C4-2B (cell line): Measurements from ENCODE around the gene LMOD1.

Source experiments
- H3K27ac ChIP-seq: fragments of 450-650 bp; 2 replicates; pipeline ENCODE4 v1.5.1; 2017
- ZFX ChIP-seq: fragments of 450-650 bp; IDR thresholded peaks from 2 replicates; pipeline ENCODE4 v1.6.1; 2017
- TF ChIP-seq, protein P1 (sequence below): fragments of 450-650 bp; conservative IDR thresholded peaks from 2 replicates; pipeline ENCODE4 v1.5.1; 2017; ENCODE audit warnings: mild to moderate bottlenecking

The LMOD1 gene

DNA sequence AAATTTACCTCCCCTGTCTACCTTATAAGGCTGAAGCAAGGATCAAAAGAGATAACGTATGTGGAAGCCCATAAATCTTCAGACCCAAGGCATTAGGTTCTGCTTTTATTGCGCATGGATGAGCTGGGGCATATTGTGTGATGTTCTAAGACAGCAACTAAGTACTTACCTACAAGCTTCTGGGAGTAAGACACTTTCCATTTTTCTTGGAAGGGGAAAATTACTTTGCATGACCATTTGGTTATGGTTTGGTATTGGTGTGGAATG lies 21.1 kb downstream of the LMOD1 start:
- no peak overlapping the region for H3K27ac ChIP-seq
- TF ChIP-seq, protein P1, sequence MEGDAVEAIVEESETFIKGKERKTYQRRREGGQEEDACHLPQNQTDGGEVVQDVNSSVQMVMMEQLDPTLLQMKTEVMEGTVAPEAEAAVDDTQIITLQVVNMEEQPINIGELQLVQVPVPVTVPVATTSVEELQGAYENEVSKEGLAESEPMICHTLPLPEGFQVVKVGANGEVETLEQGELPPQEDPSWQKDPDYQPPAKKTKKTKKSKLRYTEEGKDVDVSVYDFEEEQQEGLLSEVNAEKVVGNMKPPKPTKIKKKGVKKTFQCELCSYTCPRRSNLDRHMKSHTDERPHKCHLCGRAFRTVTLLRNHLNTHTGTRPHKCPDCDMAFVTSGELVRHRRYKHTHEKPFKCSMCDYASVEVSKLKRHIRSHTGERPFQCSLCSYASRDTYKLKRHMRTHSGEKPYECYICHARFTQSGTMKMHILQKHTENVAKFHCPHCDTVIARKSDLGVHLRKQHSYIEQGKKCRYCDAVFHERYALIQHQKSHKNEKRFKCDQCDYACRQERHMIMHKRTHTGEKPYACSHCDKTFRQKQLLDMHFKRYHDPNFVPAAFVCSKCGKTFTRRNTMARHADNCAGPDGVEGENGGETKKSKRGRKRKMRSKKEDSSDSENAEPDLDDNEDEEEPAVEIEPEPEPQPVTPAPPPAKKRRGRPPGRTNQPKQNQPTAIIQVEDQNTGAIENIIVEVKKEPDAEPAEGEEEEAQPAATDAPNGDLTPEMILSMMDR: no peak

DNA sequence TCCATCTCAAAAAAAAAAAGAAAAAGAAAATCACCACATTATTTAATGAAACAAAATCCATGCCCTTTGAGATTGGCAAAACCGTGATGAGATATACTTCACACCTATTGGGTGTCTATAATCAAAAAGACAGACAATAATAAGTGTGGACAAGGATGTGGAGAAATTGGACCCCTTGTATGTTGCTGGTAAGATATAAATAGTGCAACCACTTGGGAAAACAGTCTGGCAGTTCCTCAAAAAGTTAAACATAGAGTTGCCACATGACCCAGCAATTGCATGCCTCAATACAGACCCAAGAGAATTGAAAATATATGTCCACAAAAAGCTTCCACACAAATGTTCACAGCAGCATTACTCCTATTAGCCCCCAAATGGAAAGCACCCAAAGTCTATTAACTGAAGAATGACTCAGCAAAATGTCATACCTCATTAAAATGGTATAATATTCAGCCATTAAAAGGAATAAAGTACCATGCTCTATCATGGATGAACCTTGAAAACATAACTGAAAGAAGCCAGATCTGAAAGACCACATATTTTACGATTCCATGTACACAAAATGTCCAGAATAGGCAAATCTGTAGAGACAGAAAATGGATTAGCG lies 24.3 kb downstream of the LMOD1 start:
- no peak overlapping the region for H3K27ac ChIP-seq
- TF ChIP-seq, protein P1: no peak
- no peak for TF ChIP-seq ZFX

DNA sequence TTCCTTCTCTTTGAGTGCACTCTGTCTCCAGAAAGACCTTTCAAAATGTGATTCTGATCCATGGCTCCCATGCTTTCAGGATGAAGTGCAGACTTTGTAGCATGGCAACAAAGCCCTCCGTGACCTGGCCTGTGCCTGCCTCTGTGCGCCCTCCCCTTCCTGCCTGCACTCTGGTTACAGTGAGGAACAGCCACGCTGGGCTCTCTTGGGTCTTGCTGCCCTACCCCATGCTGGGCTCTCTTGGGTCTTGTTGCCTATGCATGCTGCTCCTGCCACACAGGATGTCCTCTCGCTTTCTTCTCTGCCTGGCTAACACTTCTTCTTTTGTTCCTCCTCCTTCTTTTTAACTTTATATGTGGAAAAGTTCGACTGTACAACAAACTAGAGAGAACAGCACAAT lies 28.0 kb downstream of the LMOD1 start:
- no peak overlapping the region for H3K27ac ChIP-seq
- TF ChIP-seq, protein P1: no peak
- TF ChIP-seq ZFX: no peak

DNA sequence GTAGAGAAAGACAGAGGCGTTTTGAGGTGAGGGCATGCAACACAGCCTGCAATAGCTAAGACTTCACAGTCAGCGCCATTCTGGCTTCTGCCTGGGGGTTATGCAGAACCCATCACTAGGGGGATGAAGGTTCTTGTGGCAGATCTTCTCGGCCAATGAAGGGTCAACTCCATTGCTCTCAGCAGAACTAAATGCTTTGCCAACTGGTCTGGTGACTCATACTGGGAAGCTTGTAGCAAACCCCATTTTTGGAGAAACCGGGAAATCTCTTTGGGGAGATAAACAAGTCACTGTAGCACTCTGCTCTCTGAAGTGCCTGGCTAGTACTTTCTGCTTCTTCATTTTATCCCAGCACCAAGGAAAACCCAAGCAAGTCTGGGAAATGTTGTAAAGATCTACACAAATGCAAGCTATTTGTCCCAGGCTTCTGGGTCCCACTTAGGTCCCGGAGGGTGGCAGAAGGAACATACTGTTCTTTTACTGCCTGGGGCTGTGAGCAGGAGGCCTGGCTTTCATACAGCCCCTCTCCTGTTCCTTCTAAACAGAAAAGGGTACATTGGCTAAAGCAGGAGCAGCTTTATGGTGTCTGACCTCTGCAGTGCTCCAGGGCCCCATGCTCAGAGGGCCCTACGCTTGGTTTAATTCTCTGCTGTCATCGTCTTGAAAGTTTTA lies 28.9 kb downstream of the LMOD1 start:
- no peak overlapping the region for H3K27ac ChIP-seq
- TF ChIP-seq ZFX: no peak
- TF ChIP-seq, protein P1: no peak

DNA sequence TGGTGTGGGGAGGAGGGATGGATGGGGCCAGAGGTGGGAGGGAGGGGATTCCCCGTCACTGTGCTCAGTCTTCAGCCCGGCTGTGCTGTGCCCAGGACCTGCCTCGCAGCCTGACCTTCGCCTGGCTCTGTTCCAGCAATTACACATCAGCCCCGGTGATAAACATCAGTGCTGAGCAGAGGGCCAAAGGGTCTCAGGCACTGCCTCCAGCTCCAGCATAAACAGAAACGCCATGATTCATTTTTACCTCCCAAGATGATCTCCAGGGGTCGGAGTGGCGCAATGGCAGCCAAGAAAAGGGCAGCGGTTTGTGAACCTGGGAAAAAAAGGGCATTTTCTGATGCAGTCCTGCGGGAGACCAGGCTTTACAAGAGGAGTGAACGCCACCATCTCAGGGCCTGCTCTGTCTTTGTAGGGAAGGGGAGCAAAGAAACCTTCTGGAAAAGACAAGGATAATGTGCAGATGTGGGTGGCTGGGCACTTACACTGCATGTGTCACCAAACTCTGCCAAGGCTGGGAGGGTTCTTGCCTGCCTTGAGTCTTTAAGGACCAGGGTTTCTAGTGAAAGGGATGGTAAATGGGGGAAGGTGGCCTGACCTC lies 29.6 kb downstream of the LMOD1 start:
- TF ChIP-seq ZFX: no peak
- TF ChIP-seq, protein P1: no peak
- H3K27ac ChIP-seq: no peak overlapping the region

DNA sequence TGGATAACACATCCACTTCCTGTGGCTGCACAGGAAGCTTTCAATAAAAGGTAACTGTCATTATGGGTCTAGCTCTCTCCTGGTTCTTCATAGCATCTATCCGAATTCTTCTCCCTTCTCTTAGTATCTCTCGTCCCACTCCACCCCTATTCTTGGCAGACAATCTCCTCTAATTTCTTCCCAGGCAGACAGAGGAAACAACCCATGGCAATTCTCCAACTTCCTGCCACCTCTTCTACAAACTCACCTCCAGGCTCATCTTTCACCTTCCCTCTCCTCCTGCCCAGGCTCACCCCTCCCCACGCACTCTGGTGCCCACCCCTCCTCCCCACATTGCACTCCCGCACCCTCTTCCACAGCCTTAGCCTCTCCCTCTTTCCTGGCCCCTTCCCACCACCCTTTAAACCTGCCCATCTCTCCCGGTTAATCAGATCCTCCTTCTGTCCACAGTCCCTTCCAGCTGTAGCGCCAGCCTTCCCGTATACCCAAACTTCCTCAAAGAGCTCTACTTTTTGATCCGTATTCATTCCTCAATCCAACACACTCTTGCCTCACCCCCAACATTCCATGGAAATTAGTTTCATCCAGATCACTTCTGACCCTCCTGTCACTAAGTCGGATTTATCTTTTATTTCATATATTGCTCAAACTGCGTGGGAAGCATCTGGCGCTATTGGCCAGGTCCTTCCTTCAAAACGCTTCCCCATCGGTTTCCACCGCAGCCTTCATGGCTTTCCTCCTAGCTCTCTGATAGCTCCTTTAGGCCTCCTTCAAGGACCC lies 31.7 kb downstream of the LMOD1 start:
- no peak overlapping the region for H3K27ac ChIP-seq
- no peak for TF ChIP-seq ZFX
- TF ChIP-seq, protein P1: no peak

DNA sequence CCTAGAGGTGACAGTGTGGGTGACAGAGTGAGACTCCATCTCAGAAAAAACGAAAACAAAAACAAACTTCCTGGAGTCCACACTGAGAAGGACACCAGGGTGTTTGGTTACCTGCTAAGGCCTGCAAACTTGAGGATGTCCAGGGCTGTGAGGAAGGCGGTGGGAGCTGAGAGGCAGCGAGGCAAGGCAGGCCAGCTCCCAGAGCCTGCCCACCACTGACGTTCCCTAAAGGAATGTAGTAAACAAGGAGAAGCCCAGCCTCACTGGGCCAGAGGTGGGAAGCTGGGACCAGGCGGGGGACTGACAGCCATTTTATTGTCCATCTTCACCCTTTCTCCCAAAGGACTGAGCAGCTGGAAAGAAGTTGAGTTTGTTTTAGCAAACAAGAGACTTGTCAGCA lies 33.5 kb downstream of the LMOD1 start:
- TF ChIP-seq, protein P1: no peak
- no peak for TF ChIP-seq ZFX

More for the DNA sequence above, 33.5 kb downstream of the LMOD1 start:
- no peak overlapping the region for H3K27ac ChIP-seq
